Smooth muscle cell of the brain vasculature (primary cell): ENCODE data around the gene KCTD15.

ENCODE experiments used
- DNase-seq: peaks from one replicate; pipeline ENCODE4 v3.0.0-alpha.2; 2012; ENCODE audit warnings: low read depth, low spot score

Gene KCTD15

DNA sequence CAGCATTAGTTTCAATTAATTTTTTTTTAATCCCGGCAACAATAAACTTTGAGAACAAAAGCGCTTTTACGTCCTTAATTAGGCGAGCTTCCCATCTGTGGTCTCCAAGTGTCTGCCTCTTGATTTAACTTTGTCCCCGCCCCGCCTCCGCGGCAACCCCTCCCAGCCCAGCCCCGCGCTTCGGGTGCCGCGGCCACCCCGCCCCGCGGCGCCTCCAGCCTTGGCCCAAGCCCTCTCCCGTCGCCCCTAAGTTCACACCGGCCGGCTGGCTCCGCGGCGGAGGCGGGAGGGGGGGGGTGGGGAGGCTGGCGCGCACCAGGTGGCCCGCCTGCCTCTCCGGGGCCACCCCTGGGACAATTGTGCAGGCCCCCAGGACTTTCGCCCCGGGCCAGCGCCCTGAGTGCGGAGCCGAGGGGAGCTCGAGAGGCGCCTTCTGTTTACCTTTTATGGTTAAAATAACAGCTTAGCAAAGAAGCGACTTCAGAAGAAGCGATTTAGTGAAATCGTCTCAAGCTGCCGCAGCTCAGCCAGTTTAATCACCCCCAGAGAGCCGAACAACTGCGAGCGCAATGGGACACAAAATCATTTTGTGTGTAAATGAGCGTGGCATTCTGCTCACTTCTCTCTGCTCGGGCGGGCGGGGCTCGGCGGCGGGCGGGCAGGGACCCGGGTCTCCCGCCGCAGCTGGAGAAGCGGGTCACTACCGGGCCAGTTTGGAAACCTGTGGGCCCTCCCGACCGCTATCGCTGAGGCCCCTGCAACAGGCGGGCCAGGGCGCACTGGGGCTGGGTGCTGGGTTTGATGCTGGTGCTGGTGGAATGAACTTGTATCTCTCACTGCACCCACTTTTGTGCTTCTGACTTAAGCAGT lies 1.4 kb downstream of the KCTD15 start:
- no peak for DNase-seq

GRCh38 chr19:33798681-33799111 lies 2.0 kb downstream of the KCTD15 start:
- DNase-seq: no peak

GRCh38 chr19:33799476-33799875 lies 2.8 kb downstream of the KCTD15 start:
- no peak for DNase-seq

GRCh38 chr19:33800012-33800680 lies 3.5 kb downstream of the KCTD15 start:
- DNase-seq: no peak

- no peak for DNase-seq
Measured at GRCh38 chr19:33801411-33801810, 4.7 kb downstream of the KCTD15 start.

- no peak for DNase-seq
Measured at GRCh38 chr19:33802001-33802400, 5.3 kb downstream of the KCTD15 start.

DNA sequence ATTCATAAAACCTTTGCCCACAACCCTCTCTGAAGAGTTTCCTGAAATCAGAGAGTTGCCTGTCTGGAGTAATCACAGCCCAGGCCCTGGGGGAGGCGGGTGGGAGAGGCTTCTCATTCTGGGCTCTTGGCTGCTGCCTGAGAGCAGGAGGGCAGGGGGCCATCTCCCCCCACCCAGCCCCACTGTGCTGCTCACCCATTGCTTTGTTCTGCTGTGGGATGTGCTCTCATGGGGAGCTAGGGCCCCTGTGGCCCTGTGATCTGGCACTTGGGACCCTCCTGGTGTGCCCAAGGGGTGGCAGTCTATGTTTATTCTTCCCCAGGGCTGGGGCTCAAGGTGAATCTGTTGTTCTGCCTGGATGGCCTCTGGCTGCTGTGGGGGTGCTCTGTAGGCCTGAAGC lies 6.1 kb downstream of the KCTD15 start:
- no peak for DNase-seq

- no peak for DNase-seq
Measured at GRCh38 chr19:33803383-33803782, 6.7 kb downstream of the KCTD15 start.

- DNase-seq: no peak
Measured at GRCh38 chr19:33804021-33804799, 7.5 kb downstream of the KCTD15 start.

- DNase-seq: no peak
Measured at GRCh38 chr19:33805313-33805712, 8.6 kb downstream of the KCTD15 start.

GRCh38 chr19:33805840-33806433 lies 9.3 kb downstream of the KCTD15 start:
- DNase-seq: no peak

DNA sequence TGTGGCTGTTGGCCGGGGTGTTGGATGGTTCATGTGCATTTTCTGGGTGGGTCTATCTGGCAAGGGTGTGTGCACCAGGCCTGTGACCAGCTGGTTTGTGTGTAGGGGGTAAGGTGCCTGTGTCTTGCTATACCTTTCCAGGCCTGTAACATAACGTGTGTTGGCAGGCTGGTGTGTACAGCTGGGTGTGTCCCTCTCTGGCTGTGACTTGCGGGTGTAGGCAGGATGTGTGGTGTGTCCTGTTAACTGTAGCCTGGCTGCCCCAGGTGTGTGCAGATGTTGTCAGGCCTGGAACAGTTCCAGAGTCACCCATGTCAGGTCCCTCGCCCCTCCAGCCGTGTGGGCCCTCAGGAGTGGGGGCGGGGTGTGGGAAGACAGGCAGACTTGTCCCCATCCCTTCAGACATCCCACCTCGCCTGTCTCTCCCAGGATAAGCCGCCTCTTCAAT lies 9.8 kb downstream of the KCTD15 start:
- no peak for DNase-seq

GRCh38 chr19:33808399-33808798 lies 11.7 kb downstream of the KCTD15 start:
- no peak for DNase-seq

- no peak for DNase-seq
Measured at GRCh38 chr19:33809960-33810359, 13.3 kb downstream of the KCTD15 start.

DNA sequence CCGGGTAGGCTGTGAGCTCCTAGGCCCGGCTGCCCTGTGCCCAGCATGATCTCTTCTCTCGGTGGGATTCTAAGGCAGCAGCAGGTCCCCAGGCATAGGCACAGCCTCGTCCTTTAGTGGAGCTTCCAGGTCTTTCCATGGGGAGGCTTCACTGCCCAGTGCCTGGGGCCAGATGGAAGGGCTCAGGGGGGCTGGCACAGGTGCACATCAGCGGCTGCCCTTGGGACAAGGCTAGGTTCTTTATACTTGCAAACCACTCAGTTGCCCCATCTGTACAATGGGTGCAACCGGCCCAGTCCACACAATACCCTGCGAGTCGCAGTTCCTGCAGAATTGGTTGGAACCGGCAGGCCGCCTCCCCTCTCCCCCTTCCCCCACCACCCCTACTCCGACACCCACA lies 14.2 kb downstream of the KCTD15 start:
- DNase-seq: no peak

DNA sequence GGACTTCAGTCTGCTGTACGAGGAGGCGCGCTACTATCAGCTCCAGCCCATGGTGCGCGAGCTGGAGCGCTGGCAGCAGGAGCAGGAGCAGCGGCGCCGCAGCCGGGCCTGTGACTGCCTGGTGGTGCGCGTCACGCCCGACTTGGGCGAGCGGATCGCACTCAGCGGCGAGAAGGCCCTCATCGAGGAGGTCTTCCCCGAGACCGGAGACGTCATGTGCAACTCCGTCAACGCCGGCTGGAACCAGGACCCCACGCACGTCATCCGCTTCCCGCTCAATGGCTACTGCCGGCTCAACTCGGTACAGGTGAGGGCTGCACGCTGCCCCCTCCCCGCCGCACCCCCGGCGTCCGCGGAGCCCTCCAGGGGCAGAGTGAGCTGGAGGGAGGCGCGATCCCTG lies 14.6 kb downstream of the KCTD15 start:
- DNase-seq: no peak

- no peak for DNase-seq
Measured at GRCh38 chr19:33811736-33812387, 15.2 kb downstream of the KCTD15 start.

GRCh38 chr19:33812388-33813330 lies 16.0 kb downstream of the KCTD15 start:
- DNase-seq: no peak

DNA sequence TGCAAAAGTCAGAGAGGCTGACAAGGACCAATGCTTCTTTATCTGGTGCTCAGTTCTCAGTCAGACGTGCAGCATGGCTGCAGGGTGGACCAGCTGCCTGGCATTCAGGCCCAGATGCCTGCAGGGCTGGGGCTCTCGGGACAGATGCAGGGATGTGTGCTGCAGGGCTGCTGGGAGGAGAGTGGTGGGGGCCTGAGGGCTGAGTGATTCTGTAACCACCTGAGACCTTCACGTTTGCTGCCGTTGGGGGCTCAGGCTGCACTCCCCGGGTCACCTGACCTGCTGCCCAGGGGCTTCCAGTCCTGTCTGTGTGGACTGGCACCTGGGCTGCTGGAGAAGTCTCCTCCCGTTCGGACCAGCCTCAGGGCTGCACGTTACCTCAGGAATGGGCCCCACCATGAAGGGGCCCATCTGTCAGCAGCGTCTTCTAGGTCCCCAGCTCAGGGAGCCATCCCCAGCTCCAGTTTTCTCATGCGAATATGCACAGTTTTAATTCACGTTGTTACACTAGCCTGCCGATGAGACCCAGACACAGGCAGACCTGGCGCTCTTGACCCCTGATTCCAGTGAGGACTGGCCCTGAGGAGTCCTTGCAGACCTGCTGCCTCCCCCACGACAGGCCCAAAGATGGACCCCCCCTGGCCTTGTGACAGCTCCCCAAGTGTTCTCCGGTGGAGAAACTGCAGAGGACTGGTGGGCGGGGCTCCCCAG lies 16.9 kb downstream of the KCTD15 start:
- no peak for DNase-seq
